C4-2B (cell line): ENCODE measurements around the gene GRID1.

Experiments
- H3K27ac ChIP-seq: fragments of 450-650 bp; 2 replicates; pipeline ENCODE4 v1.5.1; 2017
- CTCF ChIP-seq: fragments of 450-650 bp; conservative IDR thresholded peaks from 2 replicates; pipeline ENCODE4 v1.5.1; 2017; ENCODE audit warnings: mild to moderate bottlenecking
- ZFX ChIP-seq: fragments of 450-650 bp; IDR thresholded peaks from 2 replicates; pipeline ENCODE4 v1.6.1; 2017

The GRID1 gene

GRCh38 chr10:86045896-86046295 is 320.7 kb downstream of the GRID1 start:
- TF ChIP-seq CTCF (no peak), ZFX (no peak)
- no peak overlapping the region for H3K27ac ChIP-seq

DNA sequence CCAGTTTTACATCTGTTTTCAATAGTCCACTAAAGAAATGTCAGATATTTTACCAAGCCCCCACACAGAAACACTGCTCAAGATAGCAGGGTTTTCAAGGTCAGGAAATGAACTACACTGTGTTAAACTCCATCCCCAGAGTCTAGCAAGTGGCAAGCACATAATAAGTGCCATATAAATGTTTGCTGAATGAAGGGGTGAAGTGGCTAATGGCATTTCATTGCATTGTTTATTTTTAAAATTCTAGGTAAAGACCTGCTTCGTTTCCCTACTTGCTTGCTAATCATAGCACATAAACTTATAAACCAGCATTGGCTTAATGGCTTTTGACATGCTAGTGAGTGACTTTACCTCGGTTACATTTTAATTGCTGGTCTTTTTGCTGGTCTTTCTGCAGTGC is 322.6 kb downstream of the GRID1 start:
- H3K27ac ChIP-seq: no peak overlapping the region
- no peak for TF ChIP-seq CTCF
- no peak for TF ChIP-seq ZFX

GRCh38 chr10:86043236-86043635 is 323.4 kb downstream of the GRID1 start:
- H3K27ac ChIP-seq: no peak overlapping the region

GRCh38 chr10:86042161-86042560 is 324.4 kb downstream of the GRID1 start:
- TF ChIP-seq ZFX (no peak), CTCF (no peak)
- no peak overlapping the region for H3K27ac ChIP-seq

More at GRCh38 chr10:86043236-86043635, 323.4 kb downstream of the GRID1 start:
- no peak for TF ChIP-seq CTCF
- TF ChIP-seq ZFX: no peak

- TF ChIP-seq ZFX (no peak), CTCF (no peak)
- no peak overlapping the region for H3K27ac ChIP-seq
Measured at GRCh38 chr10:86041116-86041515, 325.5 kb downstream of the GRID1 start.

- TF ChIP-seq ZFX (no peak), CTCF (no peak)
- no peak overlapping the region for H3K27ac ChIP-seq
Measured at GRCh38 chr10:86038371-86038770, 328.2 kb downstream of the GRID1 start.

- TF ChIP-seq ZFX (no peak), CTCF (no peak)
- no peak overlapping the region for H3K27ac ChIP-seq
Measured at GRCh38 chr10:86037096-86037495, 329.5 kb downstream of the GRID1 start.
